GM08714 (cell line): ENCODE data around the gene LDLRAD4.

Experiments
- H3K4me3 ChIP-seq: fragments of 200-500 bp; sonication (Bioruptor generic); 2 replicates; pipeline ENCODE4 v1.5.1; 2014; ENCODE audit warnings: mild to moderate bottlenecking, low read length, inconsistent platforms
- ZNF274 ChIP-seq: IDR thresholded peaks from 2 replicates; pipeline ENCODE4 v1.6.1; 2012; ENCODE audit warnings: mild to moderate bottlenecking, low read depth, low read length

LDLRAD4 gene

DNA sequence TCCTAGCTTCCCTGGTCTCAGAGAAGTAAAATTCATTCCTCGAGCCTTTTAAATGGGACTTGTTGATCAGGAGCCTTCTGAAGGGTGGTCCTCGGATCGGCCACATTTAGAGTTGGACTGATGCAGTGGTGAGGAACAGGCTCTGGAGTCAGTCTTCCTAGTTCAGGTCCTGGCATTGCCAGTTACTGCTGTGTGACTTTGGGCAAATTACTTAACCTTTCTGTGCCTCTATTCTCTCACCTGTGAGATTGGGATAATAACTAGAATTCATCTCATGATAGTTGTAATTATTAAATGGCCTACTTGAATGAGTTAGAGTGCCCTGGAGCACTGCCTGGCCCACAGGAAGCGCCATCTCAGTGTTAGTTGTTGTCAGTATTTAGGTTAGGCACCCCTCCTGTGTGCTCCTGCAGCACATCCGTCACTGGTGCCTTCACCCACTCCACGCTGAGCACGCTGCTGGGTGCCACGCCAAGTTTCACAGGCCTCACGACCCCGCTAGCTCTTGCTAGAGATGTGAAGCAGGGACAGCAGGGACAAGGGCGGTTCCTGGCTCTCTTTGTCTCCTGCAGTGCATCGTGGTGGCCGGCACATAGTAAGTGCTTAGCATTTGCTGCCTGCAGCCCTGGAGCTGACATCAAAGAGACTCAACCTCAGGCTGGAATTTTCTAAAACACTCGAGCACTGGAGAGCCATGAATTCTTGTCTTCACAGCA, 384.9 kb downstream of the LDLRAD4 start:
- TF ChIP-seq ZNF274 = no peak

GRCh38 chr18:13604786-13605185, 386.2 kb downstream of the LDLRAD4 start:
- no peak overlapping the region; the same call in 1 of the 2 replicates for H3K4me3 ChIP-seq
- no peak for TF ChIP-seq ZNF274

More for the DNA sequence above, 384.9 kb downstream of the LDLRAD4 start:
- no peak overlapping the region for H3K4me3 ChIP-seq

DNA sequence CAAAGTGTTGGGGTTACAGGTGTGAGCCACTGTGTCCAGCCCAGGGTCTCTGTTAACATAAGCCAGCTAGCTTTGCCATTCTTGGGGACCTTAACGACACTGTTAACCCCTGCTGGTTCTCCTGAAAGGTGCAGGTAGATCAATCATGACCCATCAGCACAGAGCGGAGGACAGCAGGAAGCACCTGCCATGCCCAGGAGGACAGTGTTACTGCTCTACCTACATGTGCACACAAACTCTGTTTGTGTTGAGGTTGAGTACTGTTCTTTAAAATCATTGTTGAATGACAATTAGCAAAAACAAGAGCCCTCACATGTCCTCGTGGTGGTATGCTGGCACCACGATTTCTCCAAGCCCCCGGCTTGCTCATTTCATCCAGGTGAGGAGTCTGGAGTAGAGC, 386.9 kb downstream of the LDLRAD4 start:
- H3K4me3 ChIP-seq = no peak overlapping the region
- no peak for TF ChIP-seq ZNF274

DNA sequence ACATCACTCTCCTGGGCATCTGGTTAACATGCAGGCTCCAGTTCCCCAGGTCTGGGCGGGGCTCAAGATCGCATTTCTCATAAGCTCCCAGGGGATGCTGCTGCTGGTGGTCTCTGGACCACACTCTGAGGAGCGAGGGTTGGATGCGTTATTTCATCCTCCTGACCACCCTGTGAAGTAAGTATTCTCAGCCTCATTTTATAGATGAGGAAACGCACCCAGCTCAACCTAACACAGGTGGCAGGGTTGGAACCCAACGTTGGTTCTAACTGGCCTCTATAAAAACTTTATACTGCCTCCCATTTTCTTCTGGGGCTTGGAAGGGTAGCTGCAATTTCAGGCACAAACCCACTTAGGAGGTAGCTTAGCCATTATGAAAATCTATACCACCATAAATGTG, 387.3 kb downstream of the LDLRAD4 start:
- no peak overlapping the region for H3K4me3 ChIP-seq
- no peak for TF ChIP-seq ZNF274

DNA sequence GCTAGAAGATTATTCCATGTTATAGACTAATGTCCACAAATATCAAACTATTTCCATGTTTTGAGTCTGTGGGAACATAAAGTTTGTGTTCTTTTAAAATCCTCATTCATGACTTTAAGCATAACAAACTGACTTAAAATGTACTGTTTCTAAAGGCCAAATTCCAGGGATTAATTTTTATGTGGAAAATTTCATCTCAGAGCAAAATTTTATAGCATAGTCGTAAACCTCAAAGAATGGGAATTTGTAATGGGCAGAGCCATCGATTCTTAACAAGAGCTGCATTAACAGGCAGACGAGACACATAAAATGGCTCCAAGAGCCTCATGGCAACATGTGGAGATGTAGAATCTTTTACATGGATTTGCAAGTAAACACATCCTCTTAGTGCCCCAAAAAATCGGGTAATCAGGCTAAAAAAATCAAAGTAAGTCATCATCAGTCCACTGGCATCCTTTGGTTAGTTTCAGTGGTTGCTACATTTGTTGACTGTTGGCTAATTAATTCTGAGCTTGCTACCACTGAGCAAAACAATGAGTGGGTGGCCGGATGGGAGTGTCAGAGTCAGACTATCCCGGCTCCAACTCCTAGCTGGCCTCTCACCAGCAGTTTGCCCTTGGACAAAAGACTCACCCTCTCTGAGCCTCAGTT, 388.2 kb downstream of the LDLRAD4 start:
- TF ChIP-seq ZNF274 = no peak
- H3K4me3 ChIP-seq = no peak overlapping the region

DNA sequence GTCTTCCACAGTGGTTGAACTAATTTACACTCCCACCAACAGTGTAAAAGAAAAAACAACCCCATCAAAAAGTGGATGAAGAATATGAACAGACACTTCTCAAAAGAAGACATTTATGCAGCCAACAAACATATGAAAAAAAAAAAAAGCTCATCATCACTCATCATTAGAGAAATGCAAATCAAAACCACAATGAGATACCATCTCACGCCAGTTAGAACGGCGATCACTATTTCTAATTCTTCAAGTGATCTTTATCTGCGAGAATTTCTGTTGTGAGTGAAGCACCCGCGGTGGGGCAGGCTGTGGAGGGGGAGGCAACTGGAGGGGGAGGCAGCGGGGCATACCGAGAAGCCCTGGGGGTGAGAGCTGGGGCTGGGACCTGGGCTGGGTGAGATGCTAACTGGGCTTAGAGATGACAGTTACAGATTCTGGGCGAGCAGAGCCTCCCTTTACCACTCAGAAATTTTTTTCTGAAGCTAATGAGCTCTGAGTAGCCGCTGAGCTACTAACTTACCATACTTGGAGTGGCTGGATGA, 389.5 kb downstream of the LDLRAD4 start:
- peak overlapping the region; percentile 23; the same call in 1 of the 2 replicates for H3K4me3 ChIP-seq

- peak overlapping the region; percentile 23; the same call in 1 of the 2 replicates for H3K4me3 ChIP-seq
- no peak for TF ChIP-seq ZNF274
These were observed 390.4 kb downstream of the LDLRAD4 start for GRCh38 chr18:13608791-13609532.

DNA sequence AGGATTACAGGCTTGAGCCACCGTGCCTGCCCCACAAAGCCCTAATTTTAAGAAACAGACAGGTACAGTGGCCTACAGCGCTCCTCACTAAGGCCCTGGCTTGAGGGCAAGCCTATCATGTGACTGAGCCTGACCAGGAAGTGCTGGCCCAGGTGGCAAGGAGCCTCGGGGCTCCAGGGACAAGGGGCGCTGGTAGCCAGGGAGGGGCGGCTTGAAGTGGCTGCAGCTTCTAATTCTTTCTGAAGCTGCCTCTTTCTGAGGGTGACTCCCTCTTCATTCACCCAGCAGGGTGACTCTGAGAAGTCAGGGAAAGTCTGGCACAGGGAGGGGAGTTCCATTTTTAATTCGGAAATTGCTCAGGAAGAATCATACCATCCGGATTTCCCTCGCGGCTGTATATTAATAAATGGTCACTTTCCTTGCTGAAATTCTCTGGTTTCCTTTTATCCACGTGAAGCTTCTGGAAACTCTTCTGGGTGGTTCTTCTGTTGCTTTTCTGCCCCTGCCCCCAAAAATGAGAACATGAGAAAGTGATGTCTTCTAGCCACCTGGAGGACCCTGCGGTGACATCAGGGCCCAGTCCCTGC, 392.1 kb downstream of the LDLRAD4 start:
- H3K4me3 ChIP-seq = peak overlapping the region; percentile 63; the same call in 1 of the 2 replicates

GRCh38 chr18:13611142-13611600, 392.6 kb downstream of the LDLRAD4 start:
- peak overlapping the region; percentile 63; the same call in 1 of the 2 replicates for H3K4me3 ChIP-seq
- no peak for TF ChIP-seq ZNF274

More for the DNA sequence above, 392.1 kb downstream of the LDLRAD4 start:
- TF ChIP-seq ZNF274 = no peak

DNA sequence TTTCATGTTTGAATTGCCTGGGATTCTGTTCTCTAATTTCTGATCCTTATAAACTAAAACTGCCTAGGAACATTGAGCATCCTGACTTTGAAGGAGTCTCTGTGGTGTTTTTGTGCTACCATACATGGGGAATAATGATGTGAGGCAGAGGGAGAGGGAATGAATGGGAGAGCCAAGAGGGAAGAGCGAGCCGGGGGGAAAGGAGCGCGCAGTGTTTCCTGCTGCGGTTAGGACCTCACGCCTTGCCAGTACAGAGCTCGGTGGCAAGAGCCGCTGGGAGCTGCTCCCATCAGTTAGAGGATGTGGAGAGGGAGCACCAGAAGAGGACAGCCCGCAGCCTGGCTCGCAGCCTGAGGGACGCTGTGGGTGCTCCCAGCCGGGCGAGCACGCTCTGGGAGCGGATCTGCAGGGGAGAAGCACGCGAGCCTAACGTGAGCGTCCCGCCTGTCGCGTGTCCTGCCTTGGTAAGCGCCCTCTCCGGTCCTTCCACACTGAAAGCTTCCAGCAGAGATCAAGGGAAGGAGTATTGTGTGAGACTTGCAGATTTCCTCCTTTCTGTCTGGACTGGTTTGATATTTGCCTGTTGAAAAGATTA, 393.1 kb downstream of the LDLRAD4 start:
- H3K4me3 ChIP-seq = peak overlapping the region; percentile 63; the same call in 1 of the 2 replicates

GRCh38 chr18:13612196-13612997, 393.8 kb downstream of the LDLRAD4 start:
- no peak for TF ChIP-seq ZNF274
- peak overlapping the region; percentile 93 for H3K4me3 ChIP-seq

More for the DNA sequence above, 393.1 kb downstream of the LDLRAD4 start:
- TF ChIP-seq ZNF274 = no peak

DNA sequence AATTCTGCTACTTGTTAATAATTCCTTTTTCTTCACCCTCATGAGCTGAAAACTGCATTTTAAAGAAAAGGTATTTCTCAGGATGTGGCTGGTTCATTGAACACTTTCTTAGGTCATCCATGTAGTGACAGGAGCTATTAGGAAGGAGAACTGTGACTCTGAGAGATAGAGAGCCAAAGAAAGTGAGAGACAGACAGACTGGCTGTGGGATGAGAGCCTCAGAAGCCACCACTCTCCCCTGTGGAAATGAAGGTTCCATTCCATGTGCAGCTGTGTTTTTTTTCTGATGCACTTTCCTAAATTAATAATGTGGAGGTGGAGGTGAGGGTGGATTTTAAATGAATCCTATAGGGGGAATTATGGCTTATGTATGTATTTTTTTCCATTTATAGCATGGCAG, 394.5 kb downstream of the LDLRAD4 start:
- peak overlapping the region; percentile 93 for H3K4me3 ChIP-seq
- TF ChIP-seq ZNF274 = no peak
